Right lobe of liver (tissue), 6 donors: Measurements from ENCODE around the gene TARP.
"Not testable (repeated sequence)": the region's sequence is repeated elsewhere in the genome, so short reads cannot be mapped to it uniquely, and the experiment has no call there.

Experiments
- ATAC-seq, 4 donors: fragments of 200-7000 bp; cut with Tn5 transposase; one replicate each; pipeline ENCODE4 v1.9.1; 2020; ENCODE audit warnings: mild to moderate bottlenecking in 4 of 4, moderate library complexity in 4 of 4
- DNase-seq, 3 donors: peaks; one replicate each; pipeline ENCODE4 v3.0.0-alpha.2; 2020
- H3K27ac ChIP-seq, 3 donors: fragments of 200-600 bp; one replicate each; pipeline ENCODE4 v1.8.0; 2022
- H3K27me3 ChIP-seq, 2 donors: fragments of 200-600 bp; one replicate each; pipeline ENCODE4 v1.8.0; 2022
- H3K36me3 ChIP-seq, 4 donors: fragments of 200-600 bp; sonication (generic) in 1 of 4; one replicate each; pipeline versions ENCODE4 v1.5.1 to v1.8.0; 2017 to 2022; ENCODE audit warnings: control low read depth in 1 of 4
- H3K4me1 ChIP-seq, 4 donors: fragments of 200-600 bp; sonication (generic) in 1 of 4; one replicate each; pipeline versions ENCODE4 v1.5.1 to v1.8.0; 2017 to 2022; ENCODE audit warnings: control low read depth in 1 of 4
- H3K4me3 ChIP-seq, 3 donors: fragments of 200-600 bp; one replicate each; pipeline ENCODE4 v1.8.0; 2022
- H3K9me3 ChIP-seq, 4 donors: fragments of 200-600 bp; sonication (generic) in 1 of 4; one replicate each; pipeline versions ENCODE4 v1.5.1 to v1.8.0; 2017 to 2022; ENCODE audit warnings: control low read depth in 1 of 4
- POLR2A ChIP-seq: fragments of 450-650 bp; IDR thresholded peaks from one replicate; pipeline ENCODE4 v1.6.1; 2017; ENCODE audit warnings: antibody characterized with exemption, mild to moderate bottlenecking
- WGBS: methylation state at CpG from one replicate; pipeline ENCODE4 v1.1.6; 2018; ENCODE audit warnings: low coverage, low lambda C conversion rate; ENCODE audit not compliant: insufficient coverage; ENCODE audit errors: missing lambda C conversion rate; 5-methylcytosine and 5-hydroxymethylcytosine counted together
- intact Hi-C, 2 donors: fragments of 100-400 bp; cut with DNase I; formaldehyde crosslinking; loops; one replicate each; pipeline versions ENCODE4 v1.11.2 to v1.14.1; 2022
- TF ChIP-seq, protein P1 (sequence below), 4 donors: fragments of 200-600 bp in 3 of 4; fragments of 450-650 bp in 1 of 4; IDR thresholded peaks; one replicate each; pipeline versions ENCODE4 v1.5.1 to v1.8.0; 2016 to 2022; ENCODE audit warnings: antibody characterized with exemption in 4 of 4, mild to moderate bottlenecking in 2 of 4
- donor health status: DM: no; HTN: yes; CAD: no.
- donor health status: DM: no; HTN: no; CAD: no.
- donor health status: DM: no; HTN: no; CAD: no.
- donor health status: DM: no; HTN: yes; CAD: no.
- donor health status: DM: no; HTN: yes; CAD: no.

Gene TARP

DNA sequence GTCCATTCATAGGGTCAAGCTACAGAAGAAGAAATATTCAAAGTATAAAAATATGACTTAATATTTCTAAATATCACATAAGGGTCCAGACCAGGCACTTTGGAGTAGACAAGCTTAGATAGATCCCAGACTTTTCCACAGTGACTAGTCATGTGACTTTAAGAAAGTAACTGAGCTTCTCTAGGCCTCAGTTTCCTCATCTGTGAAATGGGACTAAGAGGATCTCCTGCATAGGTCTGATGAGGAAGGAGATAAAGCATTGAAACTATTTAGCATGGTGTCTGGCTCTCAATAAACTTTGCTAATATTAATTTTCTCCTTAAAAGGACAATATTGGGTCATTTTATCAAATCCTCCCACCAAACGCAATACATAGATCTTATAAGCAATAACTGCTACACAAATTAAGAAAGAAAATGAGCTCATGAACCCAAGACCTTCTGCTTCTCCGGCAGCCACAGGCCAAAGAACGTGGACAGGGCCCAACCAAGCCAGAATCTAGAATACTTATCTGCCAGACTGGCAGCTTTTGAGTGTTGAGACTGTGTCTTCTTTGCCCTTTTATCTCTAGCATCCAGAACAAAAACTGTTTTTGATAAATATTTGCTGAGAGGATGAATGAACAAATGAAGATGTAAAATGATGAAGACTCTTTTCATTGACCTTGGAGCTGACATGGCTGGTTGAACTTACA lies 1.6 kb upstream of the TARP start:
- intact Hi-C loops = no loop called here
- no peak overlapping the region for H3K4me3 ChIP-seq
- no peak overlapping the region for H3K27ac ChIP-seq
- ATAC-seq (no peak), DNase-seq (no peak)
- no peaks in the 10 kb centered on the region for H3K9me3 ChIP-seq
- no peaks in the 10 kb centered on the region for H3K36me3 ChIP-seq
- 60% methylated on average over 3 of the region's 3 CpGs for WGBS
- no peaks in the 10 kb centered on the region for H3K27me3 ChIP-seq
- H3K4me1 ChIP-seq = no peaks in the 10 kb centered on the region
- TF ChIP-seq POLR2A = no peak

DNA sequence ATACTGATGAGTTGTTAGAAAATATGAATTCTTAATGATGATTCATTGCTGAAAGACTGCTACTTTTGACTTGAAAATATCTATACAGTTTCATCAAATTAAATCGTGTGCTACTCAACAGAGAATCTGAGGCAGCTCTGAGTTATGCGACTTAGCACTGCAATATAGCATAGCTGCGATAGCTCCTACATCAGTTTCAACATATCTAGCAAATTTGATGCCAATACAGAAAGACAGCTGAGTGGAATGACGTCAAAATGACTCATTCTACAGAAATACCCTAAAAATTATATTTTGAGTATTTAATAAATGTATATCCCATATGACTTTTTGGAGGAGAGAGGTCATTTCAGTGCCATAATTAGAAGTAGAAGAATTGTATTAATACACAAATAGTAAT lies 1.1 kb upstream of the TARP start:
- H3K4me3 ChIP-seq = no peak overlapping the region
- TF ChIP-seq, protein P1, sequence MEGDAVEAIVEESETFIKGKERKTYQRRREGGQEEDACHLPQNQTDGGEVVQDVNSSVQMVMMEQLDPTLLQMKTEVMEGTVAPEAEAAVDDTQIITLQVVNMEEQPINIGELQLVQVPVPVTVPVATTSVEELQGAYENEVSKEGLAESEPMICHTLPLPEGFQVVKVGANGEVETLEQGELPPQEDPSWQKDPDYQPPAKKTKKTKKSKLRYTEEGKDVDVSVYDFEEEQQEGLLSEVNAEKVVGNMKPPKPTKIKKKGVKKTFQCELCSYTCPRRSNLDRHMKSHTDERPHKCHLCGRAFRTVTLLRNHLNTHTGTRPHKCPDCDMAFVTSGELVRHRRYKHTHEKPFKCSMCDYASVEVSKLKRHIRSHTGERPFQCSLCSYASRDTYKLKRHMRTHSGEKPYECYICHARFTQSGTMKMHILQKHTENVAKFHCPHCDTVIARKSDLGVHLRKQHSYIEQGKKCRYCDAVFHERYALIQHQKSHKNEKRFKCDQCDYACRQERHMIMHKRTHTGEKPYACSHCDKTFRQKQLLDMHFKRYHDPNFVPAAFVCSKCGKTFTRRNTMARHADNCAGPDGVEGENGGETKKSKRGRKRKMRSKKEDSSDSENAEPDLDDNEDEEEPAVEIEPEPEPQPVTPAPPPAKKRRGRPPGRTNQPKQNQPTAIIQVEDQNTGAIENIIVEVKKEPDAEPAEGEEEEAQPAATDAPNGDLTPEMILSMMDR (IDR thresholded peaks at IDR 0.05) = no peak
- TF ChIP-seq POLR2A = no peak
- DNase-seq (no peak), ATAC-seq (no peak)
- no peaks in the 10 kb centered on the region for H3K4me1 ChIP-seq
- H3K36me3 ChIP-seq = no peaks in the 10 kb centered on the region
- H3K27ac ChIP-seq = no peak overlapping the region
- H3K9me3 ChIP-seq = no peaks in the 10 kb centered on the region
- WGBS = 65% methylated on average over 4 of the region's 4 CpGs
- intact Hi-C loops = no loop called here
- H3K27me3 ChIP-seq = no peaks in the 10 kb centered on the region

DNA sequence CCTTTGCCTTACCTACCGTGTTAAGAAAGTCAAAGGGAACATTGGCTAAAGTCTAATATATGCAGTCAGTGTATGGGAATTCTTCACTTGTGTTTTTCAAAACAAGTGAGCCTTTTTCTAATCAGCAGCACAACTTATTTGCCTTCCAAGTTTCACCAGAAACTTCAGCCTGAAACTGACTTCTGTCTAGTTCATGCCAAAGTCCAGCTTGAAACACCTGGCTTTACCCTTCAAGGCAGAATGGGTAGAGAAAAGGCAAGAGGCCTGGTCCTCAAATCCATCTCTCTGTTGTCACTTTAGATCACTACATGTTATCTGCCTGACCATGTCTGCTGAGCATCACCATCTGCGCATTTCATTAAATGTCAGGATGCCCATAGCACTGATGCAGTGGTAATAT lies 3.0 kb downstream of the TARP start:
- H3K36me3 ChIP-seq, H3K4me3 ChIP-seq, DNase-seq, ATAC-seq, H3K9me3 ChIP-seq, H3K27ac ChIP-seq, intact Hi-C loops, H3K27me3 ChIP-seq, H3K4me1 ChIP-seq: not testable (repeated sequence)
- 75% methylated on average over 1 of the region's 2 CpGs for WGBS

DNA sequence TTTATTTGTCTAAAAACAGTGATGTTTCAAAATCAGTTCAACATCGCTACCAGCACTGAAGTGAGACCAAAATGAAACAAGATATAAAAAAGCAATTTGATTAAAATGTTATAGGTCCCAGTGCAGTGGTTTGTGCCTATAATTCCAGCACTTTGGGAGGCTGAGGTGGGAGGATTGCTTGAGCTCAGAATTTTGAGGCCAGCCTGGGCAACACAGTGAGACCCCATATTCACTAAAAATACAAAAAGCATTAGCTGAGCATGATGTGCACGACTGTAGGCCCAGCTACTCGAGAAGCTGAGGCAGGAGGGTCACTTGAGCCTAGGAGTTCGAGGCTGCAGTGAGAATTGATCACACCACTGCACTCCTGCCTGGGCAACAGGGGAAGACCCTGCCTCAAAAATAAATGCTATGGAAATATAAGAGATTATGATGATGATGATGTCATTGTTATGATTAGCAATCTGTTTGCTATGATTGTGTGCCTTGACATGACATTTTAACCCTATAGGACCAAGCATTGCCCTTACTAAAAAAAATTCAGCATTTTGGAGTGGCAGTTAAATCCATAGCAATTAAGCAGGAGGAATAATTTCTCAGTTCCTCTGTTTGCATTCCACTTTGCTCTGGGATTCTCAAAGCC lies 3.6 kb downstream of the TARP start:
- H3K9me3 ChIP-seq, H3K36me3 ChIP-seq, ATAC-seq, H3K27me3 ChIP-seq, DNase-seq, H3K4me3 ChIP-seq, intact Hi-C loops, H3K27ac ChIP-seq, H3K4me1 ChIP-seq: not testable (repeated sequence)
- 37% methylated on average over 4 of the region's 4 CpGs for WGBS

DNA sequence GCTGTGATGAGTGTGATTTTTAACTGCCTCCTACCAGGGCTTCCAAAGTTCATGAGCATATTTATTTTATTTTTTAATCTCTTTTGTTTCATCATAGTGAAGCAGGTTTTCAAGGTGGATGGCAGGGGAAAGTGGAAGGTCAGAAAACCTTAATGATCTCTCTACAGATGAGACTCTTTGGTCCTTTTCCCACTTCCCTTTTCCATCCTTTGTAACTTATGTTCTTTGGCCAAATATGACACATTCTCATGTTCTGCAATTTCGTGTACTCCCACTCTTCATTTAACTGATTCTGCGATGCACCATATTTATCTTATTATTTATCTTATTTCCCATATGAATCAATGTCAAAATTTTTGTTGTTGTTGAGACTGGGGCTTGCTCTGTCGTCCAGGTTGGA lies 7.5 kb downstream of the TARP start:
- H3K27me3 ChIP-seq, intact Hi-C loops, H3K4me3 ChIP-seq, DNase-seq, ATAC-seq, H3K9me3 ChIP-seq, H3K4me1 ChIP-seq, H3K27ac ChIP-seq, H3K36me3 ChIP-seq: not testable (repeated sequence)
- WGBS = 43% methylated on average over 3 of the region's 3 CpGs

DNA sequence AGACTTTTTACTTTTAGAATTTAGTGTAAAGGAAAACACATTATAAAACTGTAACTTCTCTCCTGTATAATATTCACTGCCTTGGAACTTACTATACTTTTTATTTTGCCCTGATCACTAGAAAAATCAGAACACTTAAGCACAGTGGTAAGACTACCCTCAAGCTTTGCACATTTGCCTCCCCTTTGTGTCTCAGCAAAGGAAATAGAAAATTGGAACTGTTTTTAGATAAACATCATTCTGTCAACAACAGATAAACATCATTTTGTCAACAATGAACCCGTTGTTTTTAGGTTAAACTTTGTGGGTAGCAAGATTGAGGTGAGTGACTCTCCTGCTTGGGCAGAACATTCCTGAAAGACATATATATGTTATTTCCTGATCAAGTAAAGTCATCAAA lies 8.8 kb downstream of the TARP start:
- H3K9me3 ChIP-seq, H3K36me3 ChIP-seq, intact Hi-C loops, DNase-seq, ATAC-seq, H3K27me3 ChIP-seq, H3K4me3 ChIP-seq, H3K4me1 ChIP-seq, H3K27ac ChIP-seq: not testable (repeated sequence)
- 15% methylated on average over 1 of the region's 1 CpG for WGBS

DNA sequence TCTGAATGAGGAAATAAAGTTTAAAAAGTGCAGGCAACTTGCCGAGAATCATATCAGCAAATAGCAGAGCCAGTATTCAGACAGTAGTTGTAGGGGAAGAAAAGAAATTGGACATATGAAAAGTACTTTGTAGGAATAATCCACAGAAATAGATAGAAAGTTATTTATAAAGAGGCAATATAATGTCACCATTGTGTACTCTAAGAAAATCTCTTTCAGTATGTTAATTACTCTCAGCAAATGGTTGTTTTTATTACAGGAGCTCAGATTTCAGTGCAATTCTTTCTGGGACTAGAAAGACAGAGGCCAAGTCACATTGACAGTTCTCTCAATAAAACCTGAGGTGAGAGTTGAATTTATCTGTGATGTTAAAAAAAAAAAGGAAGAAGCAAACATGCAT lies 10.2 kb downstream of the TARP start:
- 44% methylated on average over 1 of the region's 1 CpG for WGBS
- intact Hi-C loops, ATAC-seq: not testable (repeated sequence)

More for the DNA sequence above, 10.2 kb downstream of the TARP start:
- H3K4me3 ChIP-seq, H3K27ac ChIP-seq, DNase-seq, H3K27me3 ChIP-seq, H3K4me1 ChIP-seq, H3K9me3 ChIP-seq, H3K36me3 ChIP-seq: not testable (repeated sequence)
